HTERT RPE-1 (cell line): ENCODE data around the gene PTPRK.

Experiments
- in situ Hi-C: fragments of 300-500 bp; cut with MboI; formaldehyde crosslinking; loops from 4 replicates; pipeline ENCODE4 v1.14.3; 2020; ENCODE audit warnings: low sequenced_read_pairs

PTPRK gene

DNA sequence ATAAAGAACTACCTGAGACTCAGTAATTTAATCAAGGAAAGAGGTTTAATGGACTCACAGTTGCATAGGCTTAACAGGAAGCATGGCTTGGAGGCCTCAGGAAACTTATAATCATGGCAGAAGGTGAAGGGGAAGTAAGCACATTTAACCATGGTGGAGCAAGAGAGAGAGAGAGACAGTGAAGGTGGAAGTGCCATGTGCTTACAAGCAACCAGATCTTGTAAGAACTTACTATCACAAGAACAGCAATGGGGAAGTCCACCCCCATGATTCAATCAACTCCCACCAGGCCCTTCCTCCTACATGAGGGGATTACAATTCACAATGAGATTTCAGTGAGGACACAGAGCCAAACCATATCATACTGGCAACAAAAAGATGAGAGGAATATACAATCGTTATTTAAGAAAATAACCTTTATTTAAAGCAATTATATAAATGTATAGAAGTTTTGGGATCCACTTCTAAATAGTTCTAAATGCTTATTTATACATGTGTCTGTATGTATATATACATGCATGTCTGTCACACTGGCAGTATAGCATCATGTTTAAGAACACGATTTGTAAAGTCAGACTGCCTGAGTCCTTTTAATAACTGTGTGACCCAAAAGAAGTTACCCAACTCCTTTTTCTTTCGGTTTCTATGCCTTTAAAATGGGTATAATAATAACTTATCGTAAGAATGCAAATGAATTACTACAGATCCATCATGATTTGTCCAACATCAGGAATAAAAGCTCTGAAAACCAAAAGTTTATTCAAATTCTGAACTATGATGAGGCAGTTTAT is 363.9 kb downstream of the PTPRK start:
- in situ Hi-C loops = no loop called here

DNA sequence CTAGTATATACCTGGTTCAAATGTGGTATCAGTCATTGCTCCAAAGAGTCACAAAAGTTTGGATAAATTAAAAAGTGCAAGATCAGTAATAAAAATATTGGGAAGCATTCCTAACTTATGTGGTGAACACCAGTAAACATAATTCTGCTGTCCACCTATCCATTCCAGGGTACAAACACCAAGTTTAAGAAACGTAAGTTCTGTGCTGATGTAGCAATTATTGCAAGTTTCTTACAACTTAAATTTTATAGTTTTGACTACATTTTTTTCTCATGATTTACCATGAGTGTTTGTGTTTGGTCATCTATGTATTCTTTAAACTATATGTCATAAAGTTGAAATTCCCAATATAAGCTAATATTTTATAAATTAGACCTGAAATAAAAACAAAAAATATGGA is 364.6 kb downstream of the PTPRK start:
- in situ Hi-C loops = no loop called here

DNA sequence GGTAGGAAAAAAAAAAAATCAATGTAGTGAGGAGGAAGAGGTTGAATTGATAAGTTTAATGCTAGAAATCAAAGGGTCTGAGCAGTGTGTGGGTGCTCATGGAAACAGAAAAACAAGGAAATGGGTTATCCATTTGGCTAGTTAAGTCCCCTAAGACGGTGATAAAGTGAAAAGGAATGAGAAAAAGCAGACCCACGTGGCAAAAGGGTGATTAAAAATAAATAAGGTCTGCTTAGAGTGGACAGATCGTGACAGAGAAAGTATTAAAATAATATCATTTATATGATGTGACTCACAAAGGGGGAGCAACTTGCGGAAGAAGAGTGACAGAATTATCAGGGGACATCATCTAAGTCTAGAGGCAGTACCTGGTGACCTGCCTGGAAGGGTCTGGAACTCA is 367.8 kb downstream of the PTPRK start:
- in situ Hi-C loops = no loop called here

DNA sequence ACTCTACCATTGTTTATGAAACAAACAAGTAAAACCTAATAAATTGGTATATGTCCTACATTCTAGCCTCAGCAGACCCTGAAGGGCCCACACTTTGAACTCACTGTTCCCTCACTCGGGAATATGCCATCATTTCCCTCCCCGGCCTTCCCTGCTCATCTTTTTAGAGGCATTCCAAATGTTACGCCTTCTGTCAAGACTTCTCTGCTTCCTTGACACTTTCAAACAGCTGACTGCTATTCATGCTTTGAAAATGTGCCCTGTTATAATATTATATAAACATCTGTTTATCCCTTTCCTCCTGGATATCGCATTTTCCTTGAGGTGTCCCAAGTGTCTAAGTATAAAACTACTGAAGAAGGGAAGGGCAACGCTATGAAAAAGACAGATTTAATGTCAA is 370.0 kb downstream of the PTPRK start:
- in situ Hi-C loops = no loop called here

DNA sequence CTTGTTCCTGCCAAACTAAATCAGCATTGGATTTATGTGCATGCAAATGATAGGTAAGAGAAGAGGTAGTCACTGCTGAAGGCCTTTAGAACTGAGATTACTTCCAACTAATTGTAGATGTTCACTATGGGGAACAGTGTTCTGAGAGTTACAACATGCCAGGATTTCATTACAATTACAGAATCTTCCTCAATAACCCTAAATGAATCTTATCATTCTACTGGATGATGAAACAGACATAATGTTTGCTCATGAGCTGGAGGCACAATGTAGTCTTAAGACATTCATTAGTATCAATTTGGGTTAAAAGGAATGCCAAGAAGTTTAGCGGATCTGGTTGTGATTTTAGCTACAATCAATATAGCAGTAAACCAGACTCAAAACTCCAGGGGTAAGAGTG is 370.6 kb downstream of the PTPRK start:
- in situ Hi-C loops = no loop called here

DNA sequence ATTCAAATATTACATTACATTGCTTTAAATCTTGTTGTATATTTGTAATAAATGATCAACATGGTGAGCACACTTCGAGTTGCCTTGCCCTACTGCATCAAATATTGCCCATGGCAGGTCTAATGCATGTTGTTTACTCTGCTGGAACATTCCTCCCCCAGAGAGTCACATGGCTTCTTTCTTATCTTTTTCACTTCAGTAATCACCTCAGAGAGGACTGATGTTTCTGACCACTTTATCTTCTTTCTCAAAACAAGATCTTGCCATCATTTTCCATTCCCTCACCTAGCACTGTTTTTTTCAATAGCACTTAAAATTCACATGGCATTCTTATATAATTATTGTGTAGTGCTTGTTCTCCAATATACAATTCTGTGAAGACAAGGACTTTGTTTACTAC is 376.1 kb downstream of the PTPRK start:
- in situ Hi-C loops = no loop called here

DNA sequence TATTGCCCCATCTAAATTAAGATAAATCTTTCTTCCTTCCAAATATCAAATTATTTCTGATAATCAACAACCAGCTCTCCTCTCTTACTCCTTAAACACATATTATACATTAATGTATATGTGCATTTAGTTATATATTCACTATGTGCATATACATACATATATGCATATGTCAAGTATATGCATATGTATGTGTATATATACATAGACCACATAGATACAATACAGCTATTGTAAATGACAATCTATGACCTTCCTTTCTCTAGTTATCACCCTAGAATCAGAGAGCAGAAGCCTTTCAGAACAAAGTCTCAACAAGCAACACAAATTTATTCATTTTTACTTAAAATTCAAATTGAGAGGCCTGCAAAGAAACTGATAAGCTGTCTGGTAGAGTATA is 378.5 kb downstream of the PTPRK start:
- in situ Hi-C loops = no loop called here

DNA sequence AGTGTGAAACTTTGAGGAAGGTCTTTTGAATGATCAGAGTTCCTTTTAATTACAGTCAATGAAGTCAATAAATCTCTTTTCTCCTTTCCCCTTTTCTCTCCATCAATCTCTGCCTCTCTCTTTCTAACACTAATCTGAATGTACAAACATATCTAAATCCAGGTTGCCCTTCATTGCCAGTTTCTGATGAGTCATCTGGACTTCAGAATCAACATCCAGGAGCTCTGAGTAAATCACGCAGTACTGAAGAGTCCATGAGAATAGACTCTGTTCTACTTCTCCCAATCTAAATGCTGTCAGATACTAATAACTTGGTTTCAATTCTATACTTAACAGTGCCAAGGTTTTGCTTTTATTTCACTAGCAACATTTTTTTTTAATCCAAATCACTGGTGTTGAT is 380.9 kb downstream of the PTPRK start:
- in situ Hi-C loops = no loop called here

DNA sequence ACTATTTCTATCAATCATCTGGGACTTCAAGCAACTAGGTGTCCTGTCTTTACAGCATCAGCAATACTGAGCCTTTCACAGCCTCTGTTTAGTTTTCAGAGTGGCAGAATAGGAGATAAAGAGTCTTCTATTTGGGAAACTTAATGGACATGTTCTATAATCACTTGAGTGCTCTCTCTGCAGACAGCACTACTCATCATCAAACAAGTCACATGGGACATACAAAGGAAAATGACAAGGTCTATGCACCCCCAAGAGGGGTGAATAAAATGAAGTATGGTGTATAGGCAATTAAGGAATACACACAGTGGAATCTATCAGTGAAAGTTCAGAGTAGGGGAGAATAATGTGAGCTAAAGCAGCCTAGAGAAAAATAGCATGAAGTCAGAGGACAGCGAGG is 381.7 kb downstream of the PTPRK start:
- in situ Hi-C loops = no loop called here

DNA sequence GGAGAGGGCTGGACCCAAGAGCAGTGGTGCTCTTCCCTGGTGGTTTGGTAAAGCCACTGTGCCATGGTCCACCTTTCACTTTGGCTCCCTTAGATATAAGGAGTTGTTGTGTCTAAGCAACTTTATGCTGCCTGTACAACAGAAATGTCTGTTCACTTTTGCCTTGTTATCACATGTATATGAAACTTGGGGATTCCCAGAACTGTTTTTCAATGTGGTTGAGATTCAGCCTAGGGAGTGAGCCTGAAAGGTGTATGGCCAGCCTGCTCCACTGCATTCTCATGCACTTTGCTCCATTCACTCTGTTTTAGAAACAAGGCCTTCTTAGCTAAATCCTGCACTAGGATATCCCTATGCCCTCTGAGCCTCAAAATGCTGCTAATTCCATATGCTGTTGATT is 385.1 kb downstream of the PTPRK start:
- in situ Hi-C loops = no loop called here

DNA sequence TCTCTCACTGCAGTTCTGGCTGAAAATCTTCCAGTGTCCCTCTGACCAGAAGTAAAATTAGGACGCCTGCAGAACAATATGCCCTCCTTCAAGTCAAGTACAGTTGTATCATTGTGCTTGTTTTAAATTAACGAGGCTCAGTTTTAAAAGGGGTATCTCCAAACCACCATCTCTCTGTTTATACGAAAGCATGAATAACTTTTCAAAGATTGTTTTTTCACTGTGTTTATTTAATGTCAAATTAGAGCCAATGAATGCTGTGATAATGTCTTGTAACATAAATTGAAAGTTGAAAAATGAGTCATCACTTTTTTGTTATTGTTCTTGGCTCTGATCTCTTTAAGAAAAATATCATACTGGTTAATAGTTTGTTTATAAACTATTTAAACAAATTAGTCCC is 388.8 kb downstream of the PTPRK start:
- in situ Hi-C loops = no loop called here

DNA sequence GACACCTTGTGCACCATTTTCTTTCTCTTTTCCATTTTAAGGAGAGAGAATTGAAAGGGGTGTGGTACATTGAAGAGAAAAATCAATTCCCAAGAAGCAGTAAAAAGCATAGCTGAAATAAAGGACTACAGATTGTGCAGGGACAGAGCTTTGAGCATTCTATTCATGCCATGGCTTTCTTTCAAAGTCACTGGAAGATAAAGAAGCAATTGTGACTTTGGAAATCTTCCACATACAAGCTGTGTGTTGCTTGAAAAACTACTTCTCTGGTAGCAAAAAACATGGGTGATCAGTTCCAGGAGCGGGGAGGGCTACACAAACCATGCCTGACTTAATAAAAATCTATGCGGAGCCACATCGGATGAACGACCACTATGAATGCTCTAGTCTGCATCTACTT is 389.4 kb downstream of the PTPRK start:
- in situ Hi-C loops = no loop called here

DNA sequence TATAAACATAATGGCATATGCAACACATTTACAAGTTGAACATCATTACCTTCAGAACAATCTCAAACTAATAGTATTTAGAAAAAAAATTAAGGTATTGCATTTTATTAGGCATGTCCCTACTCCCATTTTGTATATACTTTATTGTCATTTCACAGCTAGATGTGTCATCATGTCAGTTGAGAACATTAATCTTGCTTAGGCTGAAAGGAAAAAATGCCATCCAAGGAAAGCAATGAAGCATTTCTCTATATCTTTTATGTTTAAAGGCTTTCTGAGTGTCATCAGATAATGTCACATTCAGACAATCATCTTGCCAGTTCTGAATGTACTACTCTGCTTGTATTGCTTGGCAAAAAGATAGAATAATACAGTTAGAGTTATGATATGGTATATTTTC is 390.7 kb downstream of the PTPRK start:
- in situ Hi-C loops = no loop called here

DNA sequence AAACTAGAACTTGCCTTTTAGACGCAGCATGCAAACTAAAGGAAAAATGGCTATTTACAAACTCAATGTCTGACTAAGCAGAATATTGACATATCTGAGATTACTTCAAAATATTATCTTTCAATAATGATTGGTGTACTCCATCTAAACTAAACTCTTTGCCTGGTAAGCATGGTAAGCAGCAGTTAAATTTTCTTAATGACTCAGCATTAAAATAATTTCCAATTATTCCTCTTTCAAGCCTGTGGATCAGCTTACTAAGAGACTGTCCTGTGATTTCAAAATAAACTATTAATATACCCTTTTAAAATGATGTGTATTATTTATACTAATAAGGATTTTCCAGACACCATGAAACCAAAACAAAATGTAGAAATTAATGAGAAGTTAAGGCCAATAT is 392.7 kb downstream of the PTPRK start:
- in situ Hi-C loops = no loop called here

DNA sequence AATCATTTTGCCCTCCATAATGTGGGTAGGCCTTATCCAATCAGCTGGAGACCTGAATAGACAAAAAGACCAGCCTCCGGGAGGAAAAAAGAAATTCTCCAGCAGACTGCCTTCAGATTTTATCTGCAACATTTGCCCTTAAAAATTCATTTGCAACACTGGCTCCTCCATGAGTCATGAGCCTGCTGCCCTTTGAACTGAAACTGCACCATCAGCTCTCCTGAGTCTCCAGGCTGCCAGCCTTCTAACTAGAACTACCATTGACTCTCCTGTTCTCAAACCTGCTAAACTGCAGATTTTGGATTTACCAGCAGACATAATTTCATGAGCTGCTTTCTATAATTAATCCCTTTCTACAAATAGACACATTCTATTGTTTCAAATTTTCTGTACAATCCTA is 395.7 kb downstream of the PTPRK start:
- in situ Hi-C loops = no loop called here

DNA sequence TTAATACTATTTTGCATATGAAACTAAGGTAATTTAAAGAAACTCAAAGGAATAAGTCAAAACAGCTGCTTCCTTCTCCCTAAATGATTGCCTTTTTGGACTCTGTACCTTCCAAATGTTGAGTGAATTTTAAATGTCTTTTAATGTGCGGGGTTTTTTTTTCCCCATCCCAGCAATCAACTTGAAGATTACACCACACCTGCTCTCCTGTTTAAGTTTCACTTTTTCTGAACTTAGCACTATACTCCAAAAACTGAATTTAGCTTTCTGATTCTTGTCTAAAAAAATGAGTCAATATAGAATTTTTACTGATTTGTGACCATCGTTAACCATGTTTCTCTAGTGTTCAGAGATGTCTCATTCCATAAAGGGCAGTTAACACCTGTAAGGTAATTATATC is 398.8 kb downstream of the PTPRK start:
- in situ Hi-C loops = no loop called here

DNA sequence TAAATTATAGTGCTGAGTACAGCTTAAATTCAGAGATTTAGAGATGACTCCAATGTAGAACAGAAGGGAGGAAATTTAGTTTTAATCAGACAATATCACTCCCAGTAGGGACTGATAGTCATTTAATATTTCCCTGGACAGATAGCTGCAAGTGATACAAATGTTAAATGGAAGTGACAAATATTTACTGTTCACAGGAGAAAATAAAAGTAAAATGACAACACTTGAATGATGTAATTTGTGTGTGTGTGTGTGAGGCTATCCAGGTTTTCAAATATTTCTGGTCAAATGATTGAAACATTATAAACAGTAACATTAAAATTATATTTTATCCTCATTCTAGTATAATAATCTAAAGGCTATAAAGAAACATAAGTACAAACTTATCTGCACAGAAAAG is 399.2 kb downstream of the PTPRK start:
- in situ Hi-C loops = no loop called here

DNA sequence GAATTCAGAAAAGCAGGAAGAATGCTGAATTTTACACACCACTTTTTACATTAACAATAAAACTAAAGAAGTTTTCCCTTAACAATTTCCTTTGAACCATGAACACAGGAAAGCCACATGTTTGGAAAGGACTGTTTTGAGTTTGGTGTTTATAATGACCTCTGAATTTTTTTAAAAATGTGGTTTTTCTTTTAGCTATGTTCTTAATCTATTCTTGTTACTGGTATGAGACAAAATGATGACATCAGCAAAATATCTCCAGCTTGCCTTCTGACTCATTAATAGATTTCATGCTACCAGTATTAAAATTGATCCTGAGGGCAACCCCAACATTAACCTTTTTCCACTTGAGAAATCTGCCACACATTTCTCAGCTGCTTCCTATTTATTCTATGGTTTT is 402.0 kb downstream of the PTPRK start:
- in situ Hi-C loops = no loop called here

DNA sequence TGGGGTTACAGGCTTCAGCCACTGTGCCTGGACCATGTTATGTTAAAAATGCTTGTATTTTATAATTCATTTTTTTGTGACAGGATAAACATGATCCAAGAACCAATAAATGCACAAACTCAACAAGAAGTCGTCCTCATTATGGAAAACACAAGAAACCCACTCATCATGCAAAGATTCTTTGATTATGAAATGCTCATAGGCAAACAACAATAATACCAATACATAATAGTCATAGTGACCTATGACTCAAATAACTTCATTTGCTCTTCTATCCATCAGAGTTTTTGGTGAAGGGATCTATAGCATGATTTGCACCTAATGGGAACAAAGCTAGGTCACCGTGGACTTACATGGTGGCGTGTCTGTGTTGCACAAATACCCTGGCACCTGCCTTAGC is 402.5 kb downstream of the PTPRK start:
- in situ Hi-C loops = no loop called here

DNA sequence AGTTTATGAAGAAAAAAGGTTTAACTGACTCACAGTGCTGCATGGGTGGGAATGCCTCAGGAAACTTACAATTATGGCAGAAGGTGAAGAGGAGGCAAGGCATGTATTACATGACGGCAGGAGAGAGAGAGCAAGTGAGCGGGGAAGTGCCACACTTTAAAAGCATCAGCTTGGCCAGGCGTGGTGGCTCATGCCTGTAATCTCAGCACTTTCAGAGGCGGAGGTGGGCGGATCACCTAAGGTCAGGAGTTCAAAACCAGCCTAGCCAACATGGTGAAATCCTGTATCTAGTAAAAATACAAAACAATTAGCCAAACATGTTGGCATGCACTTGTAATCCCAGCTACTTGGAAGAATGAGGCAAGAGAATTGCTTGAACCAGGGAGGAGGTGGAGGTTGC is 406.2 kb downstream of the PTPRK start:
- in situ Hi-C loops = no loop called here

DNA sequence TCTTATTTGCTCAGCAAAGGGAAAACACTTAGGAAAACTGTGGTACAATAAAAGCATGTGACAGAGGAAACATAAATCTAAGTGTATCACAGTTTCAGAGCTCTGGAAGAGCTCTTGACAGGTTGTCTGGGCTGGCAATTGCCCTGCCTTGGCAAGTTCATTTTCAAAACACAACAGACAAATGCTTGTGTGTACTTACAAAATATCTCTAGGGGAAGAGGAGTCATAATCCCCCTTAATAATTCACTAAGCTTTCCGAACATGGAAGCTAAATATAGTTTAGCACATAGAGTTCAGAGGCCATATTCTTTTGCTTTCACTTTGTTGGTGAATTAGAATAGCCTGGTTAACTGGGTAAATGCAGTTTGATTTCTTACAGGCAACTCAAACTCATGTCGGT is 407.9 kb downstream of the PTPRK start:
- in situ Hi-C loops = no loop called here

DNA sequence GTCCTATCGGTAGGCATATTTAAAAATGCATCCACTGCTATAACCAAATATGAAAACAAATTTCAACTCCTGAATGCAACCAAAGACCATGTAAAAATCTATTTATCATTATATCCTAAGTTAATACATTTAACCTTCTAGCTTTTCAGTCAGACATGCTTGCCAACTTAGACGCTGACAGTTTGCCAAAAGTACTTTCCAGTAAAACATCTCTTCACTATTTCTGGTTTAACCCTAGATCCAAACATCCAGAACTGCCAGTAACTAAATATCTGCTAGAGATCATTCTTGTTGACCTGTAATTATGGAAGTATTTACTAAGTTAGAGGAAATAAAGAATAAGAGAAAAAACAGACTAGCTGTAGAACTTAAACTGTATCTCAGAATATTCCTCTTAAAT is 409.3 kb downstream of the PTPRK start:
- in situ Hi-C loops = no loop called here

DNA sequence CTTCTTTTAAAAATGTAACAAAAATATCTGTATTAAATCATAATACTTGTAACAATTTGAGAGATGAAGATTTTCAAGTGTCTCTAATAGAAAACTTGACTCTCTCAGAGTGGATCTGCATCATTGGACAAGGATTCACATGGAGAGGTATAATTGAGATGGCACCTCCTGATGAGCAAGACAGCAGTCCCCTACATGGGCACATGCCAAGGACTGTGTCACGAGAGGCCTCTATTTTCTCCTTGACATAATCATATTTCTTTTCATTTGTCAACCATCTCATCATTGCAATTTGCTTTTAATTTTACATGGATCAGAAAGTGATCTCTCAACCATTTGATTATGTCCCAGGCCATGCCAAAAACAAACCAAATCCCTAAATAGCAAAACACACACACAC is 412.7 kb downstream of the PTPRK start:
- in situ Hi-C loops = no loop called here
